Smooth muscle cell (in vitro differentiated cells): ENCODE measurements around the gene CEP162. TPM values are rescaled to one million over a fixed set of nuclear protein-coding genes. Genes with fewer than 3 reads are reported as not detected.
"Not testable (repeated sequence)": the region's sequence is repeated elsewhere in the genome, so short reads cannot be mapped to it uniquely, and the experiment has no call there.

ENCODE experiments used
- DNase-seq: peaks from one replicate; lab custom pipeline; 2025; ENCODE audit not compliant: unreplicated experiment; lab: John Stamatoyannopoulos, UW
- H2AFZ ChIP-seq: fragments of 200-600 bp; sonication (generic); 2 replicates; pipeline ENCODE4 v1.6.0; 2016; ENCODE audit warnings: antibody characterized with exemption, low read depth, mild to moderate bottlenecking
- H3F3A ChIP-seq: fragments of 200-600 bp; sonication (generic); 2 replicates; pipeline ENCODE4 v1.6.0; 2017; ENCODE audit warnings: antibody characterized with exemption, low read depth
- H3K27ac ChIP-seq: fragments of 200-600 bp; sonication (generic); 2 replicates; pipeline ENCODE4 v1.5.1; 2016; ENCODE audit warnings: low read depth, mild to moderate bottlenecking
- H3K27me3 ChIP-seq: fragments of 200-600 bp; sonication (generic); 2 replicates; pipeline ENCODE4 v1.6.1; 2016; ENCODE audit warnings: low read depth, mild to moderate bottlenecking
- H3K36me3 ChIP-seq: fragments of 200-600 bp; sonication (generic); 2 replicates; pipeline ENCODE4 v1.5.1; 2016; ENCODE audit warnings: low read depth
- H3K4me1 ChIP-seq: fragments of 200-600 bp; sonication (generic); 2 replicates; pipeline ENCODE4 v1.5.1; 2016; ENCODE audit warnings: low read depth
- H3K4me2 ChIP-seq: fragments of 200-600 bp; sonication (generic); 2 replicates; pipeline ENCODE4 v1.6.0; 2016; ENCODE audit warnings: mild to moderate bottlenecking
- H3K4me3 ChIP-seq: fragments of 200-600 bp; sonication (generic); 2 replicates; pipeline ENCODE4 v1.5.1; 2016; ENCODE audit warnings: mild to moderate bottlenecking
- H3K79me2 ChIP-seq: fragments of 200-600 bp; sonication (generic); 2 replicates; pipeline ENCODE4 v1.6.0; 2016; ENCODE audit warnings: low read depth, mild to moderate bottlenecking
- H3K9ac ChIP-seq: fragments of 200-600 bp; sonication (generic); 2 replicates; pipeline ENCODE4 v1.6.0; 2016; ENCODE audit warnings: low read depth
- H3K9me3 ChIP-seq: fragments of 200-600 bp; sonication (generic); replicated peaks from 2 replicates; pipeline ENCODE4 v1.5.1; 2016; ENCODE audit warnings: low read depth
- H4K20me1 ChIP-seq: fragments of 200-600 bp; sonication (generic); 2 replicates; pipeline ENCODE4 v1.6.0; 2016; ENCODE audit warnings: low read depth
- CTCF ChIP-seq: fragments of 200-600 bp; sonication (generic); IDR thresholded peaks from 2 replicates; pipeline ENCODE4 v1.5.1; 2017; ENCODE audit warnings: borderline replicate concordance, mild to moderate bottlenecking, antibody characterized with exemption; ENCODE audit not compliant: insufficient read depth, poor library complexity, severe bottlenecking
- WGBS: methylation state at CpG from one replicate; pipeline ENCODE4 v1.1.7; 2016; ENCODE audit warnings: low lambda C conversion rate; 5-methylcytosine and 5-hydroxymethylcytosine counted together
- polyA plus RNA-seq: library from polyadenylated mRNA; unstranded; fragments of >200 nt; fragmentation: Nextera tagmentation; extraction: Ambion mirVana; gene quantifications from 2 replicates; pipeline ENCODE4 v1.2.1, GENCODE V29; 2016
- total RNA-seq: library from RNA; depleted of rRNA; stranded (reverse); fragments of >200 nt; gene quantifications from 2 replicates; pipeline ENCODE4 v1.2.3, GENCODE V29; 2014

Gene CEP162
- total and polyA plus RNA-seq, 2 experiments from 2014 or later = 4.1 to 8.0 TPM

DNA sequence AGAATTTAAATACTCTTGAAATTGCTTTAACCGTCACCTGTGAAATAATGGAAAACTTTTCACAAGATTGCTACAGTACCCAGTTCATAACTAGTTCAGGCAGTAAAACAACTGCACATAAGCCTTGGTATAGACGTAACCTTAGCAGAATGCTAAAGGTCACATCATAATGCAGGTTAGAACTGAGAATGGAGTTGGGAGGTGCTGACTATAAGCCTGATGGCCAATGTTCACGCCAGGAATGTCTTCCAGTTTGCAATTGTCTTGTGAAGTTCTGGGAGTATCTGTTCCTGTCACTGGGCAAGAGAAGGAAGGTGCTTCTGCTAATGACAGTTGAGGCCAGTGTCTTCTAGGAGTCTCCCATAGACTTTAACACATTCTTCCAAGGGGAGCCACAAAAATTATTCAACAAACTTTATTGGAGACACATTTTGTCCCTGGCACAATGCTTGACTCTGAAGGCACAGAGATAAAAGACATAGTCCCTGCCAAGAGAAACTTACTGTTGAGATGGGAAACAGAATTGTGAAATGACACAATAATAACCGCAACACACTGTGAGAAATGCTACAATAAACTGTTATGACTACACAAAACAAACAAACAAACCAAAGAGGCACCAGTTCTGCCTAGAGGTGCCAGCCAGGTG lies 24.6 kb upstream of the CEP162 start:
- H3K36me3 ChIP-seq = no peaks in the 10 kb centered on the region
- no peak for DNase-seq
- H3K27me3 ChIP-seq = no peaks in the 10 kb centered on the region
- H3K4me1 ChIP-seq = no peaks in the 10 kb centered on the region
- TF ChIP-seq CTCF = no peak
- no peaks in the 10 kb centered on the region for H3K9me3 ChIP-seq
- H2AFZ ChIP-seq = no peak overlapping the region
- H3F3A ChIP-seq = no peaks in the 10 kb centered on the region
- H4K20me1 ChIP-seq = no peaks in the 10 kb centered on the region
- H3K27ac ChIP-seq = no peak overlapping the region
- H3K9ac ChIP-seq = no peak overlapping the region
- WGBS = 84% methylated on average over 4 of the region's 4 CpGs
- H3K79me2 ChIP-seq = no peaks in the 10 kb centered on the region
- H3K4me3 ChIP-seq = no peak overlapping the region
- no peak overlapping the region for H3K4me2 ChIP-seq

- Histone ChIP-seq H3K27me3 (no peaks in the 10 kb centered on the region), H3K9me3 (no peaks in the 10 kb centered on the region), H3K9ac (no peak overlapping the region), H3K27ac (no peak overlapping the region), H3K4me3 (no peak overlapping the region), H4K20me1 (no peaks in the 10 kb centered on the region), H2AFZ (no peak overlapping the region), H3F3A (no peaks in the 10 kb centered on the region), H3K36me3 (no peaks in the 10 kb centered on the region), H3K4me1 (no peaks in the 10 kb centered on the region), H3K79me2 (no peaks in the 10 kb centered on the region), H3K4me2 (no peak overlapping the region)
- 64% methylated on average over 3 of the region's 3 CpGs for WGBS
- TF ChIP-seq CTCF = no peak
- DNase-seq = no peak
These were observed 22.3 kb upstream of the CEP162 start for GRCh38 chr6:84249724-84250123.

DNA sequence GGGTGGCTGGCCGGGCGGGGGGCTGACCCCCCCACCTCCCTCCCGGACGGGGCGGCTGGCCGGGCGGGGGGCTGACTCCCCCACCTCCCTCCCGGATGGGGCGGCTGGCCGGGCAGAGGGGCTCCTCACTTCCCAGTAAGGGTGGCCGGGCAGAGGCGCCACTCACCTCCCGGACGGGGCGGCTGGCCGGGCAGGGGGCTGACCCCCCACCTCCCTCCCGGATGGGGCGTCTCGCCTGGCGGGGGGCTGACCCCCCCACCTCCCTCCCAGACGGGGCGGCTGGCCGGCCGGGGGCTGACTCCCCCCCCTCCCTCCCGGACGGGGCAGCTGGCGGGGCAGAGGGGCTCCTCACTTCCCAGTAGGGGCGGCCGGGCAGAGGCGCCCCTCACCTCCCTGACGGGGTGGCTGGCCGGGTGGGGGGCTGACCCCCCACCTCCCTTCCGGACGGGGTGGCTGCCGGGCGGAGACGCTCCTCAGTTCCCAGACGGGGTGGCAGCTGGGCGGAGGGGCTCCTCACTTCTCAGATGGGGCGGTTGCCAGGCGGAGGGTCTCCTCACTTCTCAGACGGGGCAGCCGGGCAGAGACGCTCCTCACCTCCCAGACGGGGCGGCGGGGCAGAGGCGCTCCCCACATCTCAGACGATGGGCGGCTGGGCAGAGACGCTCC lies 17.1 kb upstream of the CEP162 start:
- H3K4me2 ChIP-seq, H3K79me2 ChIP-seq, H3K27ac ChIP-seq, H3K4me3 ChIP-seq, DNase-seq, H4K20me1 ChIP-seq, H3F3A ChIP-seq, H3K9me3 ChIP-seq, H3K4me1 ChIP-seq, H3K9ac ChIP-seq, H3K36me3 ChIP-seq, H2AFZ ChIP-seq, H3K27me3 ChIP-seq: not testable (repeated sequence)
- 98% methylated on average over 16 of the region's 51 CpGs for WGBS

DNA sequence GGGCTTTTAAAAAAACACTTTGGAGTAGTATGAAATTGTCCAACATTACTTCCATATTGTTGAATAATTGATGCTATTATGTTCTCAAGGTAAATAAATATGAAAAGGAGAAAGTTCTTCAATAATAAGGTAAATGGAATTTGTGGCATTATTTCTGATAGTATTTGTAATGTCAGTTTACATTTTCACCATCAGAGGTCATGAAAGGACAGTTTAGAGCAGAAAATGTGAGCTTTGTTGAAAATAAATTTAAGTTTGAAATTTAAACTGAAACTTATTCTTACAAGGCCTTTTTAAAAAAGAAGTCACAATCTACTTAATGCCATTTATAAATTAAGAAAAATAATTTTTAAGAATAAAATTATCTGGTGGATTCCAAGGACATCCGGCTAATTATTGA lies 15.8 kb upstream of the CEP162 start:
- TF ChIP-seq CTCF = peak; percentile 27
- H3K4me2 ChIP-seq = no peak overlapping the region
- no peaks in the 10 kb centered on the region for H3K4me1 ChIP-seq
- H3K79me2 ChIP-seq = no peaks in the 10 kb centered on the region
- H3K9ac ChIP-seq = no peak overlapping the region
- no peak for DNase-seq
- no peaks in the 10 kb centered on the region for H3K9me3 ChIP-seq
- H2AFZ ChIP-seq = no peak overlapping the region
- H3F3A ChIP-seq = no peaks in the 10 kb centered on the region
- no peaks in the 10 kb centered on the region for H3K36me3 ChIP-seq
- 97% methylated on average over 1 of the region's 1 CpG for WGBS
- no peak overlapping the region for H3K4me3 ChIP-seq
- no peaks in the 10 kb centered on the region for H4K20me1 ChIP-seq
- H3K27ac ChIP-seq = no peak overlapping the region
- peaks cover 6% of the 10 kb centered on the region for H3K27me3 ChIP-seq
